Astrocyte (in vitro differentiated cells and primary cell): ENCODE data around the gene IL1RL2. TPM values are rescaled to one million over a fixed set of nuclear protein-coding genes. Genes with fewer than 3 reads are reported as not detected.

Source experiments
- DNase-seq: peaks from one replicate; pipeline ENCODE4 v3.0.0-alpha.2; 2010; ENCODE audit warnings: low read depth
- FAIRE-seq: peaks from 2 replicates; lab custom pipeline; 2011; peaks lifted over from hg19 to GRCh38; lab: Jason Lieb, UNC
- H2AFZ ChIP-seq: 2 replicates; pipeline ENCODE4 v1.6.0; 2012; ENCODE audit warnings: low read depth, low read length, inconsistent platforms
- H3K27ac ChIP-seq: 2 replicates; pipeline ENCODE4 v1.5.1; 2011; ENCODE audit warnings: low read depth, low read length, inconsistent platforms
- H3K27me3 ChIP-seq: 2 replicates; pipeline ENCODE4 v1.6.0; 2011; ENCODE audit warnings: low read length, inconsistent platforms; ENCODE audit not compliant: insufficient read depth
- H3K36me3 ChIP-seq: 2 replicates; pipeline ENCODE4 v1.5.1; 2011; ENCODE audit warnings: low read length, inconsistent platforms; ENCODE audit not compliant: insufficient read depth
- H3K4me1 ChIP-seq: 2 replicates; pipeline ENCODE4 v1.5.1; 2011; ENCODE audit warnings: low read length, inconsistent platforms; ENCODE audit not compliant: insufficient read depth
- H3K4me2 ChIP-seq: 2 replicates; pipeline ENCODE4 v1.6.0; 2012; ENCODE audit warnings: low read length, inconsistent platforms
- H3K4me3 ChIP-seq: 2 replicates; pipeline ENCODE4 v1.5.1; 2011; ENCODE audit warnings: low read depth, mild to moderate bottlenecking, low read length, inconsistent platforms; ENCODE audit not compliant: insufficient read depth
- H3K79me2 ChIP-seq: 2 replicates; pipeline ENCODE4 v1.6.0; 2012; ENCODE audit warnings: mild to moderate bottlenecking, low read length, inconsistent platforms; ENCODE audit not compliant: insufficient read depth
- H3K9ac ChIP-seq: 2 replicates; pipeline ENCODE4 v1.6.0; 2012; ENCODE audit warnings: mild to moderate bottlenecking, low read length, inconsistent platforms
- H3K9me3 ChIP-seq: 2 replicates; pipeline ENCODE4 v1.5.1; 2012; ENCODE audit warnings: low read depth, mild to moderate bottlenecking, low read length, inconsistent platforms; ENCODE audit not compliant: insufficient read depth
- H4K20me1 ChIP-seq: 2 replicates; pipeline ENCODE4 v1.6.0; 2012; ENCODE audit warnings: low read length, inconsistent platforms; ENCODE audit not compliant: insufficient read depth
- H3K27ac Mint-ChIP-seq: one replicate; pipeline ENCODE4 v1.8.0; 2021; ENCODE audit warnings: mild to moderate bottlenecking, mixed read lengths; ENCODE audit not compliant: unreplicated experiment
- H3K27me3 Mint-ChIP-seq: one replicate; pipeline ENCODE4 v1.8.0; 2021; ENCODE audit warnings: low read depth, mixed read lengths; ENCODE audit not compliant: unreplicated experiment
- H3K36me3 Mint-ChIP-seq: one replicate; pipeline ENCODE4 v1.8.0; 2021; ENCODE audit warnings: low read depth, mixed read lengths; ENCODE audit not compliant: unreplicated experiment
- H3K4me1 Mint-ChIP-seq: one replicate; pipeline ENCODE4 v1.8.0; 2021; ENCODE audit warnings: low read depth, mixed read lengths; ENCODE audit not compliant: unreplicated experiment
- H3K4me3 Mint-ChIP-seq: one replicate; pipeline ENCODE4 v1.8.0; 2021; ENCODE audit warnings: mild to moderate bottlenecking, moderate library complexity, mixed read lengths; ENCODE audit not compliant: unreplicated experiment
- H3K9me3 Mint-ChIP-seq: one replicate; pipeline ENCODE4 v1.8.0; 2021; ENCODE audit warnings: mild to moderate bottlenecking, mixed read lengths; ENCODE audit not compliant: unreplicated experiment
- CTCF ChIP-seq: IDR thresholded peaks from 2 replicates; pipeline ENCODE4 v1.5.1; 2011; ENCODE audit warnings: low read depth, mild to moderate bottlenecking, inconsistent platforms, low read length, moderate library complexity; ENCODE audit not compliant: insufficient read depth
- EZH2 ChIP-seq: IDR thresholded peaks from 2 replicates; pipeline ENCODE4 v1.6.1; 2012; ENCODE audit warnings: mild to moderate bottlenecking, low read length, inconsistent platforms; ENCODE audit not compliant: insufficient read depth
- total RNA-seq: library from RNA; stranded (reverse); gene quantifications from 2 replicates; pipeline ENCODE4 v1.2.1, GENCODE V29; 2021

The IL1RL2 gene
- total RNA-seq, 1 donor from 2014 or later = 0.43 TPM

GRCh38 chr2:102197389-102198137 lies 10.7 kb downstream of the IL1RL2 start:
- FAIRE-seq = no peak
- no peak for DNase-seq
- Mint-ChIP-seq H3K36me3 (no peaks in the 10 kb centered on the region), H3K9me3 (peaks cover 2% of the 10 kb centered on the region), H3K4me3 (no peak overlapping the region), H3K27ac (no peak overlapping the region), H3K4me1 (peaks cover 3% of the 10 kb centered on the region), H3K27me3 (no peaks in the 10 kb centered on the region)
- no peak for TF ChIP-seq CTCF
- no peak for TF ChIP-seq EZH2
- Histone ChIP-seq H3K36me3 (no peaks in the 10 kb centered on the region), H2AFZ (no peak overlapping the region), H3K27ac (no peak overlapping the region), H3K4me3 (no peak overlapping the region), H4K20me1 (no peaks in the 10 kb centered on the region), H3K9ac (no peak overlapping the region), H3K4me1 (no peaks in the 10 kb centered on the region), H3K9me3 (no peaks in the 10 kb centered on the region), H3K79me2 (no peaks in the 10 kb centered on the region), H3K4me2 (no peak overlapping the region), H3K27me3 (no peaks in the 10 kb centered on the region)

GRCh38 chr2:102200539-102200938 lies 13.7 kb downstream of the IL1RL2 start:
- Mint-ChIP-seq H3K4me3 (no peak overlapping the region), H3K4me1 (peaks cover 4% of the 10 kb centered on the region), H3K27ac (no peak overlapping the region), H3K27me3 (no peaks in the 10 kb centered on the region), H3K36me3 (no peaks in the 10 kb centered on the region), H3K9me3 (peaks cover 4% of the 10 kb centered on the region)
- no peak for DNase-seq
- Histone ChIP-seq H2AFZ (no peak overlapping the region), H3K4me1 (no peaks in the 10 kb centered on the region), H3K27ac (no peak overlapping the region), H3K27me3 (no peaks in the 10 kb centered on the region), H3K79me2 (no peaks in the 10 kb centered on the region), H3K9me3 (no peaks in the 10 kb centered on the region), H3K36me3 (no peaks in the 10 kb centered on the region), H3K9ac (no peak overlapping the region), H3K4me3 (no peak overlapping the region), H4K20me1 (no peaks in the 10 kb centered on the region), H3K4me2 (no peak overlapping the region)
- no peak for TF ChIP-seq EZH2
- no peak for TF ChIP-seq CTCF
- FAIRE-seq = no peak

DNA sequence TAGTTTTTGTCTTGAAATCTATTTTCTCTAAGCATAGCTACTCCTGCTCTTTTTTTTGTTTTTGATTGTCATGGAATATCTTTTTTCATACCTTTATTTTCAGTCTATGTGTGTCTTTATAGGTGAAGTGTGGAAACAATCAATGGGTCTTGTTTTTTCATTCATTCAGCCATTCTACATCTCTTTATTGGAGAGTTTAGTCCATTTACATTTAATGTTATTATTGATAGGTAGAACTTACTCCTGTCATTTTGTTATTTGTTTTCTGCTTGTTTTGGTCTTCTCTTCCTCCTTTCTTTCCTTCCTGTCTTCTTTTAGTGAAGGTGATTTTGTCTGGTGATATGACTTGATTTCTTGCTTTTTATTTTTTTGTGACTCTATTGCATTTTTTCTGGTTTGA lies 17.8 kb downstream of the IL1RL2 start:
- H3K9me3 Mint-ChIP-seq = peaks cover 2% of the 10 kb centered on the region
- no peak overlapping the region for H2AFZ ChIP-seq
- FAIRE-seq (no peak), DNase-seq (no peak)
- H3K27me3 Mint-ChIP-seq = no peaks in the 10 kb centered on the region
- H3K4me2 ChIP-seq = no peak overlapping the region
- no peak overlapping the region for H3K4me3 Mint-ChIP-seq
- H3K4me3 ChIP-seq = no peak overlapping the region
- H3K36me3 Mint-ChIP-seq = no peaks in the 10 kb centered on the region
- peaks cover 4% of the 10 kb centered on the region for H3K4me1 Mint-ChIP-seq
- no peaks in the 10 kb centered on the region for H3K79me2 ChIP-seq
- no peak overlapping the region for H3K9ac ChIP-seq
- H3K4me1 ChIP-seq = no peaks in the 10 kb centered on the region
- H3K27ac ChIP-seq = no peak overlapping the region
- no peak overlapping the region for H3K27ac Mint-ChIP-seq
- TF ChIP-seq EZH2 (no peak), CTCF (no peak)
- H4K20me1 ChIP-seq = no peaks in the 10 kb centered on the region
- no peaks in the 10 kb centered on the region for H3K27me3 ChIP-seq
- no peaks in the 10 kb centered on the region for H3K9me3 ChIP-seq
- H3K36me3 ChIP-seq = no peaks in the 10 kb centered on the region
